AG09319 (cell line): Measurements from ENCODE around the gene PMS1.

Experiments used
- DNase-seq: peaks from one replicate; pipeline ENCODE4 v3.0.0-alpha.2; 2010; ENCODE audit warnings: low read depth; ENCODE audit errors: extremely low read depth
- CTCF ChIP-seq: IDR thresholded peaks from 2 replicates; pipeline ENCODE4 v1.5.1; 2011; ENCODE audit warnings: low read depth, mild to moderate bottlenecking, inconsistent platforms, low read length, moderate library complexity

Gene PMS1

GRCh38 chr2:189865826-189866225 is 81.6 kb downstream of the PMS1 start:
- no peak for DNase-seq
- no peak for TF ChIP-seq CTCF

GRCh38 chr2:189866296-189866695 is 82.0 kb downstream of the PMS1 start:
- DNase-seq, result no peak
- no peak for TF ChIP-seq CTCF

- DNase-seq, result no peak
- no peak for TF ChIP-seq CTCF
Measured at GRCh38 chr2:189868896-189869295, 84.6 kb downstream of the PMS1 start.

GRCh38 chr2:189870381-189871085 is 86.3 kb downstream of the PMS1 start:
- DNase-seq, result no peak
- TF ChIP-seq CTCF, result no peak

GRCh38 chr2:189873696-189874095 is 89.4 kb downstream of the PMS1 start:
- TF ChIP-seq CTCF, result no peak
- DNase-seq, result no peak

GRCh38 chr2:189874586-189875320 is 90.5 kb downstream of the PMS1 start:
- no peak for TF ChIP-seq CTCF
- no peak for DNase-seq

- TF ChIP-seq CTCF, result no peak
- DNase-seq, result no peak
Measured at GRCh38 chr2:189876271-189876670, 92.0 kb downstream of the PMS1 start.
